Left cardiac atrium (tissue), 4 donors: Measurements from ENCODE around the gene DUS2. TPM values are rescaled to one million over a fixed set of nuclear protein-coding genes. Genes with fewer than 3 reads are reported as not detected.
A peak's percentile ranks its signal among the peaks of the same experiment; 100 is the strongest.

Experiments
- ATAC-seq, 2 donors: fragments of 200-7000 bp; cut with Tn5 transposase; one replicate each; pipeline ENCODE4 v1.9.1; 2020; ENCODE audit warnings: mild to moderate bottlenecking in 2 of 2, moderate library complexity in 2 of 2
- DNase-seq: peaks from one replicate; pipeline ENCODE4 v3.0.0-alpha.2; 2020
- intact Hi-C, 2 donors: fragments of 100-400 bp; cut with DNase I; formaldehyde crosslinking; loops; one replicate each; pipeline versions ENCODE4 v1.14.1 to v1.15.1; 2022 to 2023
- total RNA-seq, 2 donors: library from RNA; stranded (reverse); fragmentation: NEBNext Ultra II Directional; extraction: Animal tissue kit (Norgen Biotek cat#: 25700); gene quantifications; one replicate each; pipeline ENCODE4 v1.2.1, GENCODE V29; 2021
- donor health status: DM: no; HTN: yes; CAD: no.
- donor health status: DM: no; HTN: yes; CAD: no; lungs with severe emphysema.
- donor health status: DM: yes; HTN: yes; CAD: no.
- donor health status: Dilated cardiomyopathy.

Gene DUS2
- total RNA-seq, 2 donors from 2014 or later: 6.9 to 7.2 TPM

GRCh38 chr16:68070806-68071517 lies 47.9 kb downstream of the DUS2 start:
- ATAC-seq: no peak
- DNase-seq: no peak
- intact Hi-C loops: no loop called here

GRCh38 chr16:68071518-68071901 lies 48.4 kb downstream of the DUS2 start:
- no peak for ATAC-seq
- intact Hi-C loops: no loop called here

GRCh38 chr16:68072038-68072695 lies 49.1 kb downstream of the DUS2 start:
- peak; percentile 31 to 90 for ATAC-seq
- peak; percentile 50 for DNase-seq
- intact Hi-C loops: no loop called here

More at GRCh38 chr16:68071518-68071901, 48.4 kb downstream of the DUS2 start:
- no peak for DNase-seq

GRCh38 chr16:68073902-68074760 lies 51.0 kb downstream of the DUS2 start:
- intact Hi-C loops: no loop called here
- ATAC-seq (no peak), DNase-seq (no peak)

- ATAC-seq (peak in 1 of 2 donors; percentile 20), DNase-seq (no peak)
Observed at GRCh38 chr16:68074850-68075555, 51.9 kb downstream of the DUS2 start.

GRCh38 chr16:68075980-68076379 lies 52.9 kb downstream of the DUS2 start:
- DNase-seq (no peak), ATAC-seq (no peak)
- intact Hi-C loops: no loop called here

More at GRCh38 chr16:68074850-68075555, 51.9 kb downstream of the DUS2 start:
- intact Hi-C loops: no loop called here

- no peak for DNase-seq
- ATAC-seq: no peak
- intact Hi-C loops: no loop called here
Observed at GRCh38 chr16:68076560-68076959, 53.5 kb downstream of the DUS2 start.

- intact Hi-C loops: no loop called here
- DNase-seq (no peak), ATAC-seq (no peak)
Observed at GRCh38 chr16:68077866-68078700, 55.0 kb downstream of the DUS2 start.

GRCh38 chr16:68078701-68079375 lies 55.8 kb downstream of the DUS2 start:
- ATAC-seq: no peak
- no peak for DNase-seq
- intact Hi-C loops: no loop called here

- no peak for DNase-seq
- intact Hi-C loops: no loop called here
Observed at GRCh38 chr16:68079376-68079625, 56.2 kb downstream of the DUS2 start.

GRCh38 chr16:68079626-68080344 lies 56.7 kb downstream of the DUS2 start:
- intact Hi-C loops: no loop called here
- ATAC-seq (peak; percentile 42 to 56), DNase-seq (peak; percentile 82)

More at GRCh38 chr16:68079376-68079625, 56.2 kb downstream of the DUS2 start:
- ATAC-seq: no peak

- intact Hi-C loops: no loop called here
- DNase-seq: no peak
Observed at GRCh38 chr16:68081861-68082628, 59.0 kb downstream of the DUS2 start.

GRCh38 chr16:68082629-68083238 lies 59.6 kb downstream of the DUS2 start:
- intact Hi-C loops: no loop called here
- DNase-seq (no peak), ATAC-seq (no peak)

More at GRCh38 chr16:68081861-68082628, 59.0 kb downstream of the DUS2 start:
- ATAC-seq: no peak

- intact Hi-C loops: no loop called here
- ATAC-seq: no peak
- DNase-seq: no peak
Observed at GRCh38 chr16:68083239-68083781, 60.2 kb downstream of the DUS2 start.

GRCh38 chr16:68083861-68084503 lies 60.9 kb downstream of the DUS2 start:
- ATAC-seq: peak in 1 of 2 donors; percentile 0
- DNase-seq: no peak
- intact Hi-C loops: no loop called here
